CD4-positive, alpha-beta T cell treated with Interleukin-1 beta for 1 hour (primary cell): ENCODE measurements around the gene PER2.

Source experiments
- DNase-seq, 2 donors: peaks; one replicate each; pipeline ENCODE4 v3.0.0-alpha.2; 2020 to 2022

Gene PER2

GRCh38 chr2:238263204-238264071 is 25.0 kb downstream of the PER2 start:
- DNase-seq, result peak; percentile 73 to 77

GRCh38 chr2:238262496-238263122 is 25.8 kb downstream of the PER2 start:
- DNase-seq, result no peak

DNA sequence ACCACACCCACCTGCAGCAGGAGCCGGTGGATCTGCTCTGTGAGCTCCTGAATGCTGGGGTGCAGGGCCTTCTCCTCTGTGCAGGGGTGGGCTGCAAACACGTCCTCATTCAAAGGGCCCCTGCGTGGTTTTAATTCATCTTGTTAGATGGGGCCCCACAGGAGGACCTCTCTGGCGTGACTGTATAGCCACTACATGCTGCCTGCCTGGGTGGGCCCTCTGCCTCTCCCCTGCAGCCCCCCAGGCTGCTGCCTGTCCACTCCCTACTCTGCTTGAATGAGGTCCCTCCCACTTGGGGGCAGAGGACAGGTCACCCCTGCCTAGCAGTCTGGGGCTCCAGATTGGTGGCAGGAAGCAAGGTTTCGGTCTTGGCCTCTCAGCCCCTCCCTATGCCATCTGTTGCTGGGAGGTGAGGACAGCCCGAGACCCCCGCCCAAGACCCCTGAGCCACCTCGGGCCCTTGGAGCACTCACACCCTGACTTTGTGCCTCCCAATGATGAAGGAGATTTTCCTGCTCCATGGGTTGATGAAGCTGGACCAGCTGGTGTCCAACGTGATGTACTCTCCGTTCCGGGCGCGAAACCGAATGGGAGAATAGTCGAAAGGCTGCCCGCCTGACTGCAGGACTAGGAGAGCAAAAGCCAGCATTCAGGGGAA is 26.6 kb downstream of the PER2 start:
- DNase-seq, result no peak

- no peak for DNase-seq
Observed at GRCh38 chr2:238260883-238261282, 27.5 kb downstream of the PER2 start.

GRCh38 chr2:238259061-238260020 is 29.1 kb downstream of the PER2 start:
- DNase-seq, result no peak

DNA sequence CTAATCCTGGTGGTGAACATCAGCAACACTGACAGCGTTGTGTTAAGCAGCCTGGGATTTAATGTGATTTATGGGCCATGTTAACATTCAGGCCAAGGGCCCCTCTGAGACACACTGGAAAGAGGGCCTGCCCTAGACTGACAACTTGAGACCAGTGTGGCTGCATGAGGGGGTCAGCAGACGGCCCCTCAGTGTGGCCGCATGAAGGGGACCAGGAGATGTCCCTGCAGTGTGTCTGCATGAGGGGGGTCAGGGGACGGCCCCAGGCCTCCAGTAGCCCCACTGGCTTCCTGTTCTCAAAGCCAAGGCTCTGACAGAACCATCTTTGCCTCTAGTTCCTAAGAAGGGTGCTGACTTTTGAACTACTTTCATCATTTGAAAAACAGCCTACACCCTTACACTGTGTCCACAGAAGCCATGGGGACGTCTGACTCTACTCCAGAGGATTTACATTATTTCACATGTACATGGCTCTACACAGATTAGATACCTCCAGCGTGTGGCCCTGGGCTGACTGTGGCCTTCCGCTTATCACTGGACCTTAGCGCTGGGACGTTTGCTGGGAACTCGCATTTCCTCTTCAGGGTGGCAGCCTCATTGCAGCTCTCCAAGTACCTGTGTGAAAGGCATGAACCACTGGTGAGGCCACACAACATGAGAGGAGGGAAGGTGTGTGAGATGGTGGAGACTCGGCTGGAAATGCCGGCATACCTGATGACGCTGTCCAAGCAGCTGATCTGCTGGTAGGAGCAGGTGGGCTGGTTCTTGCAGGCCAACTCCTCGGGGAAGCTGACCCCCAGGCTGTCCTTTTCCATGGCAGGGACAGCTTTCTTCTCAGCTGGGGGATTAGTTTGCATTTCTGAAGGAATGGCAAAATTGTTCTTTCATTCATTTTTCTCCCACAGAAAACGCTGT is 30.4 kb downstream of the PER2 start:
- DNase-seq, result no peak

DNA sequence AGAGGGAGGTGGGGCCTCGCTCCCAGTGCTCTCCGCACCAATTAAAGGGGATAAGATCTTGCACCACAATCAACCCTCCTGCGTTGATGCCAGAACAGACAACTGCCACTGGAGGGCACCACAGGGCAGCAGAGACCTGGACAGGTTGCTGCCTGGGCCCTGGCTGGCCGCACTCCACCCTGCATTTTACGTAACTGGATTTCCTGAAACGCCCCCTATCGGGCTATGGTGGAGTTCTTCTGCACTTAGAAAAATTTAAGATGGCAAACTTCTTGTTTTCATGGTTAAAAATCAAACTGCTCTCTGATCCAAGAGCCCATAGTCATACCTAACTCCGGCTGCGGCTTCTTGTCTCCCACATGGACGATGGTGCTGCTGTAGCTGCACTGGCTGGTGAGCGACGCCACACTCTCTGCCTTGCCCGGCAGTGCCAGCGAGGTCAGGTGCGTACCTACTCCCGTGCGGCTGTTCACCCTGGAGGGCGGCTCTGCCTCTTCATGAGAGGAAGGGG is 31.8 kb downstream of the PER2 start:
- peak; percentile 79 to 80 for DNase-seq

- DNase-seq, result no peak
Observed at GRCh38 chr2:238256111-238256510, 32.3 kb downstream of the PER2 start.

DNA sequence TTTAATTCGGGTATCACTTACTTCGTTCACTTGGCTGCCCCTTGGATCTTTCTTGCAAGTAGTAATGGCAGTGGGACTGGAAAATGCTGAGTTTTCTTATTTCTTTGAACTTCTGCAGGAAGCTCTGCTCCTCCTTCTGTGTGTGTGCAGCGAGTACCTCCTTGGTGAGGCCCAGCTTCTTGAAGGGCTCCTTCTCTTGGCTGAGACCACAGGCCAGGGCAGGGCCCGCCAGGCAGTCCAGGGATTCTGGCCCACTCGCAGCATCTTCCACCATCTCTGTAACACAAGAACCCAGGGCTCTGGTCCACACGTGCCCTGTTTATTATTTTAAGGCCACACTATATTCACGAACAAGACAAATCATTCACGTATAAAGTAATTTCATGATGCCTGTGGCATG is 32.8 kb downstream of the PER2 start:
- no peak for DNase-seq

DNA sequence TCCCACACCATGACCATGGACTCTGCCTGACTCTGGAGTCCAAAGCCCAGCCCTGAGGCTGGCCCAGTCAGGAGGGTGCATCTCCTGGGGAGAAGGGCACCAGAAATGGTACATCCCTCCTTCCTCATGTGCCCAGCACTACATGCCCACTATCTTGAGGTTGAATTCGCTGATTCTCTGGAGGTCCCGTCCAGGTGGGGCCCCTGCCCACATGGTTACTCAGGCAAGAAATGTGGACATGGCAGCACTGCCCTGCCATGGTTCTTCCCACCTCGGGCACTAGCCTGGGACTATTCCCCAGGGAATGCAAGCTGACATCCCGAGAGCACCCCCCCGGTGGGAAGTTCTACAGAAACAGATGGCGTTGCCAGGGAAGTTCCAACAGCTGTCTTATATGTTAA is 33.3 kb downstream of the PER2 start:
- no peak for DNase-seq

DNA sequence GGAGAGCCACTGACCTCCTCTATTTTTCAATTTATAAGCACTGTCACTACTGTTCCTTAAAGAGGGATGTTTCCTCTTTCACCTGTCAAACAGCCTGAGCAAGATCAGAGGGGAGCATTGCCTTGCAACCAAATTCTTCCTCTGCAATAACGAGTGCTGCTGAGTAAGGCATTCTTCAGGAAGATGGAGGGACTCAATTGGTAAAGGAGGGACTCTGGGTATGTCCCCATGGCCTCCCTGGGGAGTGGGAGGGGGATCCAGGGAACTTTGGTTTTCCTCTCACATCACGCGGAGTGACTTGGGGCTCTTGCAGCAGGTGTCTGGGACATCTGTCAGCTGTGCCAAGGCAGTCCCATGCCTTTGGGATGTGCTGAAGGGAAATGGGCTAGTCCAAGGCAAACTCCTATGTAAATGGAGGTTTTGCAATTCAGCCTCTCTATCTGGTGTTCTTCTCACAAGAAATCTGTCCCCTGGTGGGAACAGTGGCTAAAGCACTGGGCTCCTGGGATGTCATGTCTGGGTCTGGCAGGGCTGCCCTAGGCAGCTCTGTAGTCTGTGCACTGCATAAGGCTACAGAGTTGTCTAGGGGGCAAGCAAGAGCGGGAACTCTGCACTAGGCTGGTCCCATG is 34.2 kb downstream of the PER2 start:
- DNase-seq, result no peak

DNA sequence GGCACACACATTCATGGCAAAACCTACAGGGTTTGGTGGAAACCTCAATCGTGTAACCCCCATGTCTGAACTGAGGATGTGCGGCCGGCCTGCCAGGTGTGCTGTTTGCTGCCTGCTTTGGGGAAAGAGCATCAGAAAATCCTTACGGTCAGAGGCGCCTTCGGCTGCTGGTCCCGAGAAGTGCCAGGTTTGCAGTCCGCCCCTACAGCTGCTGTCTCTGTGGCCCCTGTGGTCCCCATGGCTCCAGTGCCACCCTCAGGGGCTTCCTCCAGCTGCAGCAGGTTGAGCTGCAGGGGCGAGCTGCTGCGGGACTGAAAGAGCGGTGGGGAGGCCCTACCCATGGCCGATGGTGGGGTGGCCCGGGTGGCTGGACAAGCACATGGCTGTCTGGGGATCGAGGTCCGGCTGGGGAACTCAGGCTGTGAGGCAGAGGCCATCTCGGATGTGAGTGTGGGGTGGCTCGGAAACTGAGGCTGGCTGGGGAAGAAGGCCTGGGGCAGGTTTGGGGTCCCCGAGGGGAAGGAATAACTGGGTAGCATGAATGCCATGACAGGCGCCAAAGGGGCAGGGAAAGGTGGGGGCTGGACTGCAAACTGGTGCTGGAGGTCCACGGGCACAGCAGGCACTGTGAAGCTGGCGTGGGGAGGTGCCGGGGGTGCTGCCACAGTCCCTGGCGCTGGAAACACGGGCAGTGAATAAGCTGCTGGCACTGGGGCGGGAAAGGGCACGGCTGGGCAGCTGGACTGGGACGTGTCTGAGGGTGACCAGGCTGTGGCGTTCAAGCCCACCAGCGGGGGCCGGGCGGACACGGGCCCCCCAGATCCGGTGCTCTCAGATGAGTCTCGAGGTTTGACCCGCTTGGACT is 35.4 kb downstream of the PER2 start:
- no peak for DNase-seq

- no peak for DNase-seq
Observed at GRCh38 chr2:238251986-238252385, 36.4 kb downstream of the PER2 start.

DNA sequence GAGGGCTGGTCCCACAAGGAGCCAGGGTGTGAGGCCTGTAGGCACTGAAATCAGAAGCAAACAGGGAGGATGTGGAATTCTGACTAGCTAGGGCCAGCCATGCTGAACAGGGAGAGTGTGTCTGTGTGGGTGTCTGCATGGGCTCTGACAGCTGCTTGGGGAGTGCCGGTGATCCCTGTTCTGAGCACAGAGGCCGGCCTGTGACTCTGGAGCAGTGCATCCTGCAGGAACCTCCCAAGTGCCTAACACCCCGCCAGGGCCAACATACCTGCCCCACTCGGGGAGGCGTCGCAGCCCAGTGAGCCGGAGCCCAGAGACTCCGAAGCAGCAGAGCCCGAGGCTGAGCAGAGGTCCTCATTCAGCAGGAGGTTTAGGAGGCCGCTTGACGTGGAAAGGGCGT is 37.1 kb downstream of the PER2 start:
- no peak for DNase-seq

- no peak for DNase-seq
Observed at GRCh38 chr2:238250896-238251295, 37.5 kb downstream of the PER2 start.

DNA sequence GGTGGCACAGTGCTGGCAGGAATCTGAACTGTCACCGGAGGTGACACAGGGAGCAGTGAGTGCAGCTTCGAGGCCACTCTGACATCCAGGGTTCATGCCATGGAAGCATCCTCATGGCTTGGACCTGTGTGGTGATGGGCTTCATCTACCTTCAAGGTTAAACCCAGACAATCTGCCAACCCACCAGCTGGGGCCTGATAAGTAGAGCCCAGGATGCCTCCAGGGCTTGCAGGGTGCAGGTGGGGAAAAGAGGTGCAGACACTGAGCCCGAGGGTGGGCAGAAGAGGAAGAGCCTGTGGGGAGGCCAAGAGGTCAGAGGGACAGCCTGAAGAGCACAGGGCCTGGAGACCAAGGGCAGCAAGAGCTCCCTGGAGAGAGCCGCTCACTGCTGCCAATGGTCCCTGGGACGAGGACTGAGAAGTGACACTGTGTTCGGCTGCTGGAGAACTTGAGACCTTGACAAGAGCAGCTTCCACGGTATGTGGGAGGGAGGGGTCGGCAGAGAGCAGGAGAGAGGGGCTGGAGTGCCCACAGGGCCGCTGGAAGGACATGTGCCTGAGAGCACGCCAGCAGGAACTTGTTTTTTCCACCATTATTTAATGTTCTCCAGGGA is 40.5 kb downstream of the PER2 start:
- DNase-seq, result no peak

GRCh38 chr2:238247002-238247822 is 41.2 kb downstream of the PER2 start:
- DNase-seq, result no peak

- DNase-seq, result no peak
Observed at GRCh38 chr2:238244151-238244550, 44.3 kb downstream of the PER2 start.
